Activated CD8-positive, alpha-beta memory T cell treated with anti-CD3 and anti-CD28 coated beads for 36 hours (primary cell): ENCODE measurements around the gene PCNP. TPM values are rescaled to one million over a fixed set of nuclear protein-coding genes. Genes with fewer than 3 reads are reported as not detected.

ENCODE experiments used
- total RNA-seq, 2 experiments: library from RNA; stranded (reverse); gene quantifications; one replicate each; pipeline ENCODE4 v1.2.3, GENCODE V29; 2021

The PCNP gene
- total RNA-seq, 2 experiments from 2014 or later, result 182 to 192 TPM

Other genes with a start within 250 kb of the PCNP start
- 1 to 10 TPM; 8.6 to 9.3 TPM for gene SENP7, start 61.0 kb upstream of the PCNP start, total RNA-seq
- gene TRMT10C, start 12.3 kb upstream of the PCNP start, total RNA-seq, result 10 to 100 TPM; 72.4 to 74.6 TPM
- 10 to 100 TPM; 27.1 to 29.8 TPM for gene ZBTB11, start 103.0 kb downstream of the PCNP start, total RNA-seq
- 1,000 to 10,000 TPM; 1,627 to 1,629 TPM for gene RPL24, start 112.5 kb downstream of the PCNP start, total RNA-seq
- gene CEP97, start 150.4 kb downstream of the PCNP start, total RNA-seq, result 10 to 100 TPM; 18.5 to 22.3 TPM
- 10 to 100 TPM; 16.3 to 16.8 TPM for gene NXPE3, start 205.0 kb downstream of the PCNP start, total RNA-seq